WTC11 (cell line): ENCODE data around the gene MAP3K5. TPM values are rescaled to one million over a fixed set of nuclear protein-coding genes. Genes with fewer than 3 reads are reported as not detected.
A peak's percentile ranks its signal among the peaks of the same experiment; 100 is the strongest.

Experiments used
- ATAC-seq: fragments of 200-7000 bp; cut with Tn5 transposase; 2 replicates; pipeline ENCODE4 v1.10.0; 2021; ENCODE audit warnings: mild to moderate bottlenecking, moderate library complexity
- CTCF ChIA-PET: fragments of 300-600 bp; sonication (Branson Sonifier 250); formaldehyde crosslinking; loops from one replicate; lab custom pipeline; 2021; ENCODE audit warnings: antibody characterized with exemption; lab: Charles Lee
- POLR2A ChIA-PET: fragments of 350-600 bp; sonication (Branson Sonifier 250); formaldehyde crosslinking; loops from one replicate; lab custom pipeline; 2021; ENCODE audit warnings: antibody characterized with exemption; lab: Charles Lee
- DNase-seq: peaks from one replicate; pipeline ENCODE4 v3.0.0; 2021; ENCODE audit warnings: low spot score
- H3K27ac Mint-ChIP-seq: 2 replicates; pipeline ENCODE4 v1.8.0; 2021; ENCODE audit warnings: mixed read lengths
- H3K27me3 Mint-ChIP-seq: 2 replicates; pipeline ENCODE4 v1.8.0; 2021; ENCODE audit warnings: low read depth, mild to moderate bottlenecking, moderate library complexity, mixed read lengths
- H3K36me3 Mint-ChIP-seq: 2 replicates; pipeline ENCODE4 v1.8.0; 2021; ENCODE audit warnings: mixed read lengths
- H3K4me1 Mint-ChIP-seq: 2 replicates; pipeline ENCODE4 v1.8.0; 2022; ENCODE audit warnings: mixed read lengths
- H3K4me3 Mint-ChIP-seq: 2 replicates; pipeline ENCODE4 v1.8.0; 2021; ENCODE audit warnings: mild to moderate bottlenecking, moderate library complexity, mixed read lengths
- H3K9me3 Mint-ChIP-seq: 2 replicates; pipeline ENCODE4 v1.8.0; 2021; ENCODE audit warnings: mixed read lengths
- E2F4 ChIP-seq: sonication (generic); formaldehyde crosslinking; IDR thresholded peaks from 2 replicates; pipeline ENCODE4 v1.8.1; 2022; ENCODE audit warnings: low read depth, mild to moderate bottlenecking, moderate library complexity, missing genetic modification reagents, borderline replicate concordance
- ESRRA ChIP-seq: sonication (generic); formaldehyde crosslinking; IDR thresholded peaks from 2 replicates; pipeline ENCODE4 v1.8.1; 2022; ENCODE audit warnings: mild to moderate bottlenecking, missing genetic modification reagents, borderline replicate concordance
- FOXJ3 ChIP-seq: sonication (generic); formaldehyde crosslinking; IDR thresholded peaks from 2 replicates; pipeline ENCODE4 v1.9.0; 2021; ENCODE audit warnings: missing genetic modification reagents, mild to moderate bottlenecking, borderline replicate concordance
- GABPB1 ChIP-seq: sonication (generic); formaldehyde crosslinking; IDR thresholded peaks from 2 replicates; pipeline ENCODE4 v1.8.1; 2023; ENCODE audit warnings: mild to moderate bottlenecking, missing genetic modification reagents
- IRF2 ChIP-seq: sonication (generic); formaldehyde crosslinking; IDR thresholded peaks from 2 replicates; pipeline ENCODE4 v1.8.0; 2022; ENCODE audit warnings: low read depth, missing genetic modification reagents, borderline replicate concordance
- KAT7 ChIP-seq: sonication (generic); formaldehyde crosslinking; IDR thresholded peaks from 2 replicates; pipeline ENCODE4 v1.8.1; 2023; ENCODE audit warnings: missing genetic modification reagents, mild to moderate bottlenecking, borderline replicate concordance
- MYBL2 ChIP-seq: sonication (generic); formaldehyde crosslinking; IDR thresholded peaks from 2 replicates; pipeline ENCODE4 v1.8.1; 2023; ENCODE audit warnings: mild to moderate bottlenecking, moderate library complexity, missing genetic modification reagents
- SMAD3 ChIP-seq: sonication (generic); formaldehyde crosslinking; IDR thresholded peaks from 2 replicates; pipeline ENCODE4 v1.8.0; 2022; ENCODE audit warnings: missing genetic modification reagents, mild to moderate bottlenecking, borderline replicate concordance
- SOX15 ChIP-seq: fragments of 250-450 bp; sonication (Bioruptor Pico); IDR thresholded peaks from 2 replicates; pipeline ENCODE4 v1.9.0; 2021; ENCODE audit warnings: mild to moderate bottlenecking
- SP1 ChIP-seq: sonication (generic); formaldehyde crosslinking; conservative IDR thresholded peaks from 2 replicates; pipeline ENCODE4 v1.8.1; 2022; ENCODE audit warnings: missing genetic modification reagents
- TCF7 ChIP-seq: sonication (generic); formaldehyde crosslinking; IDR thresholded peaks from 2 replicates; pipeline ENCODE4 v1.8.0; 2022; ENCODE audit warnings: mild to moderate bottlenecking, low read depth, missing genetic modification reagents, moderate library complexity
- ZMAT4 ChIP-seq: fragments of 250-450 bp; sonication (Bioruptor Pico); IDR thresholded peaks from 2 replicates; pipeline ENCODE4 v1.9.0; 2021; ENCODE audit warnings: mild to moderate bottlenecking
- ZNF423 ChIP-seq: fragments of 250-450 bp; sonication (Bioruptor Pico); IDR thresholded peaks from 2 replicates; pipeline ENCODE4 v2.1.2; 2022; ENCODE audit warnings: mild to moderate bottlenecking, moderate library complexity
- total RNA-seq: library from RNA; stranded (reverse); gene quantifications from 3 replicates; pipeline ENCODE4 v1.2.3, GENCODE V29; 2021
- TF ChIP-seq, protein P1 (sequence below): sonication (generic); formaldehyde crosslinking; IDR thresholded peaks from 2 replicates; pipeline ENCODE4 v1.8.1; 2023; ENCODE audit warnings: mild to moderate bottlenecking, missing genetic modification reagents, moderate library complexity
- TF ChIP-seq, protein P2 (sequence below): fragments of 250-450 bp; sonication (Bioruptor Pico); IDR thresholded peaks from 2 replicates; pipeline ENCODE4 v1.9.0; 2021; ENCODE audit warnings: mild to moderate bottlenecking
- TF ChIP-seq, protein P3 (sequence below): sonication (generic); formaldehyde crosslinking; IDR thresholded peaks from 2 replicates; pipeline ENCODE4 v1.8.1; 2023; ENCODE audit warnings: mild to moderate bottlenecking, missing genetic modification reagents, borderline replicate concordance
- TF ChIP-seq, protein P4 (sequence below): sonication (generic); formaldehyde crosslinking; IDR thresholded peaks from 2 replicates; pipeline ENCODE4 v1.8.1; 2023; ENCODE audit warnings: mild to moderate bottlenecking, missing genetic modification reagents
- TF ChIP-seq, protein P5 (sequence below): sonication (generic); formaldehyde crosslinking; IDR thresholded peaks from 2 replicates; pipeline ENCODE4 v1.8.0; 2023; ENCODE audit warnings: mild to moderate bottlenecking, missing genetic modification reagents

MAP3K5 gene
- total RNA-seq, 1 experiment from 2014 or later = 1.6 TPM

- ChIA-PET POLR2A (interaction anchor here (0.7 to 2.4 kb wide), 5 partner anchors 24 to 299 kb away, joined by 3 to 13 read pairs (median 8); partner anchors contain the start of genes BCLAF1 and MTFR2), CTCF (interaction anchor here (0.6 to 3.8 kb wide), 56 partner anchors 10 to 448 kb away, joined by 3 to 70 read pairs (median 5); partner anchors contain the start of genes BCLAF1, MAP3K5, MTFR2 and SLC35D3)
- Mint-ChIP-seq H3K4me1 (peaks cover 43% of the 10 kb centered on the region), H3K4me3 (peak overlapping the region; percentile 73), H3K27me3 (peaks cover 38% of the 10 kb centered on the region), H3K27ac (no peak overlapping the region), H3K36me3 (no peaks in the 10 kb centered on the region), H3K9me3 (no peaks in the 10 kb centered on the region)
- ATAC-seq (peak; percentile 31), DNase-seq (no peak)
- no peak for TF ChIP-seq SMAD3 (CRISPR knock-in tag)
- TF ChIP-seq, protein P1, sequence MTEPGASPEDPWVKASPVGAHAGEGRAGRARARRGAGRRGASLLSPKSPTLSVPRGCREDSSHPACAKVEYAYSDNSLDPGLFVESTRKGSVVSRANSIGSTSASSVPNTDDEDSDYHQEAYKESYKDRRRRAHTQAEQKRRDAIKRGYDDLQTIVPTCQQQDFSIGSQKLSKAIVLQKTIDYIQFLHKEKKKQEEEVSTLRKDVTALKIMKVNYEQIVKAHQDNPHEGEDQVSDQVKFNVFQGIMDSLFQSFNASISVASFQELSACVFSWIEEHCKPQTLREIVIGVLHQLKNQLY (CRISPR knock-in tag) = no peak
- TF ChIP-seq FOXJ3 = no peak
- TF ChIP-seq E2F4 (CRISPR knock-in tag) = no peak
- 0 out of 2 replicates have a peak, but pooled peaks have one; percentile 16 for TF ChIP-seq TCF7 (CRISPR knock-in tag)
- TF ChIP-seq, protein P2, sequence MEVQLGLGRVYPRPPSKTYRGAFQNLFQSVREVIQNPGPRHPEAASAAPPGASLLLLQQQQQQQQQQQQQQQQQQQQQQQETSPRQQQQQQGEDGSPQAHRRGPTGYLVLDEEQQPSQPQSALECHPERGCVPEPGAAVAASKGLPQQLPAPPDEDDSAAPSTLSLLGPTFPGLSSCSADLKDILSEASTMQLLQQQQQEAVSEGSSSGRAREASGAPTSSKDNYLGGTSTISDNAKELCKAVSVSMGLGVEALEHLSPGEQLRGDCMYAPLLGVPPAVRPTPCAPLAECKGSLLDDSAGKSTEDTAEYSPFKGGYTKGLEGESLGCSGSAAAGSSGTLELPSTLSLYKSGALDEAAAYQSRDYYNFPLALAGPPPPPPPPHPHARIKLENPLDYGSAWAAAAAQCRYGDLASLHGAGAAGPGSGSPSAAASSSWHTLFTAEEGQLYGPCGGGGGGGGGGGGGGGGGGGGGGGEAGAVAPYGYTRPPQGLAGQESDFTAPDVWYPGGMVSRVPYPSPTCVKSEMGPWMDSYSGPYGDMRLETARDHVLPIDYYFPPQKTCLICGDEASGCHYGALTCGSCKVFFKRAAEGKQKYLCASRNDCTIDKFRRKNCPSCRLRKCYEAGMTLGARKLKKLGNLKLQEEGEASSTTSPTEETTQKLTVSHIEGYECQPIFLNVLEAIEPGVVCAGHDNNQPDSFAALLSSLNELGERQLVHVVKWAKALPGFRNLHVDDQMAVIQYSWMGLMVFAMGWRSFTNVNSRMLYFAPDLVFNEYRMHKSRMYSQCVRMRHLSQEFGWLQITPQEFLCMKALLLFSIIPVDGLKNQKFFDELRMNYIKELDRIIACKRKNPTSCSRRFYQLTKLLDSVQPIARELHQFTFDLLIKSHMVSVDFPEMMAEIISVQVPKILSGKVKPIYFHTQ = no peak
- TF ChIP-seq ESRRA = 0 out of 2 replicates have a peak, but pooled peaks have one; percentile 47
- 0 out of 2 replicates have a peak, but pooled peaks have one; percentile 34 for TF ChIP-seq KAT7 (CRISPR knock-in tag)
Observed at GRCh38 chr6:136550045-136550329, 242.3 kb downstream of the MAP3K5 start.

DNA sequence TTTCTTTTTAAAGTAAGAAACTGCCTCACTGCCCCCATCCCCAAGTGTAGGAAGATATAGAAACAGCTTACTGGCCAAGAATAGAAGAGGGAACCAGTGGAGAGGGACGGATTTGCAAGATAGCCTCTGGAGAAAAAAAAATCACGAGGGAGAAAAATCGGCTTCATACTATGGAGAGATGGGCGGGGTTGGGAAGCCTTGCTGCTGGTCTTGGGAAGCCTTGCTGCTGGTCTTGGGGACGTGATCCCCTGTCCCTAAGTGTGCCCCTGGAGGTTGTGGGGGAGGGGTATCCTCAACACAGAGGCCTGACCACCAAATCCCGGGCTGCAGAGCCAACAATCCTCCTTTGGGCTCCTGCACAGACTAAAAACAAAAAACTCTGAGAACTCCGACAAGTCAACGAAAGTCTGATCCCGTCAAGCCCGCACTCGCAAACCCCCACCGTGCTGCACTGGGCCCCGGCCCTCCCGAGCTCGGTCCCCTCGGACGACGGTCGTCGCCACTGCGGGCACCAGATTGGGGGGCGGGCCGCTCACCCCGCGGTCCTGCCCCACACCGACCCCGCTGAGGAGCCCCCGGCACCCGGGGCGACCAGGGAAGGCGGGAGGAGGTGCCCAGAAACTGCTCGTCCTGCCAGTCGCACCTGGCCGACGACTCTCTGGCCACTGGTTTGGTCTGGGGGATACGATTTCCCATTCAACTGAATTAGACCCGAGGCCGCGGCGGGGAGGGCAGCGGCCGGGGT, 242.8 kb downstream of the MAP3K5 start:
- no peaks in the 10 kb centered on the region for H3K36me3 Mint-ChIP-seq
- peaks cover 38% of the 10 kb centered on the region for H3K27me3 Mint-ChIP-seq
- DNase-seq (peak; percentile 39), ATAC-seq (peak; percentile 5)
- peak overlapping the region; percentile 16 for H3K27ac Mint-ChIP-seq
- H3K9me3 Mint-ChIP-seq = no peaks in the 10 kb centered on the region
- peak overlapping the region; percentile 73 for H3K4me3 Mint-ChIP-seq
- ChIA-PET POLR2A (interaction anchor here (1.3 to 2.4 kb wide), 3 partner anchors 24 to 299 kb away, joined by 5 to 13 read pairs (median 10); partner anchors contain the start of genes BCLAF1 and MTFR2), CTCF (interaction anchor here (0.6 to 3.8 kb wide), 50 partner anchors 9 to 447 kb away, joined by 3 to 70 read pairs (median 5); partner anchors contain the start of genes BCLAF1, MAP3K5, MTFR2 and SLC35D3)
- peaks cover 49% of the 10 kb centered on the region for H3K4me1 Mint-ChIP-seq
- TF ChIP-seq SP1 (0 out of 2 replicates have a peak, but pooled peaks have one; percentile 38), IRF2 (CRISPR knock-in tag) (no peak), ZMAT4 (CRISPR knock-in tag) (no peak), MYBL2 (no peak), GABPB1 (CRISPR knock-in tag) (no peak), SOX15 (no peak), ZNF423 (no peak)
- TF ChIP-seq, protein P3, sequence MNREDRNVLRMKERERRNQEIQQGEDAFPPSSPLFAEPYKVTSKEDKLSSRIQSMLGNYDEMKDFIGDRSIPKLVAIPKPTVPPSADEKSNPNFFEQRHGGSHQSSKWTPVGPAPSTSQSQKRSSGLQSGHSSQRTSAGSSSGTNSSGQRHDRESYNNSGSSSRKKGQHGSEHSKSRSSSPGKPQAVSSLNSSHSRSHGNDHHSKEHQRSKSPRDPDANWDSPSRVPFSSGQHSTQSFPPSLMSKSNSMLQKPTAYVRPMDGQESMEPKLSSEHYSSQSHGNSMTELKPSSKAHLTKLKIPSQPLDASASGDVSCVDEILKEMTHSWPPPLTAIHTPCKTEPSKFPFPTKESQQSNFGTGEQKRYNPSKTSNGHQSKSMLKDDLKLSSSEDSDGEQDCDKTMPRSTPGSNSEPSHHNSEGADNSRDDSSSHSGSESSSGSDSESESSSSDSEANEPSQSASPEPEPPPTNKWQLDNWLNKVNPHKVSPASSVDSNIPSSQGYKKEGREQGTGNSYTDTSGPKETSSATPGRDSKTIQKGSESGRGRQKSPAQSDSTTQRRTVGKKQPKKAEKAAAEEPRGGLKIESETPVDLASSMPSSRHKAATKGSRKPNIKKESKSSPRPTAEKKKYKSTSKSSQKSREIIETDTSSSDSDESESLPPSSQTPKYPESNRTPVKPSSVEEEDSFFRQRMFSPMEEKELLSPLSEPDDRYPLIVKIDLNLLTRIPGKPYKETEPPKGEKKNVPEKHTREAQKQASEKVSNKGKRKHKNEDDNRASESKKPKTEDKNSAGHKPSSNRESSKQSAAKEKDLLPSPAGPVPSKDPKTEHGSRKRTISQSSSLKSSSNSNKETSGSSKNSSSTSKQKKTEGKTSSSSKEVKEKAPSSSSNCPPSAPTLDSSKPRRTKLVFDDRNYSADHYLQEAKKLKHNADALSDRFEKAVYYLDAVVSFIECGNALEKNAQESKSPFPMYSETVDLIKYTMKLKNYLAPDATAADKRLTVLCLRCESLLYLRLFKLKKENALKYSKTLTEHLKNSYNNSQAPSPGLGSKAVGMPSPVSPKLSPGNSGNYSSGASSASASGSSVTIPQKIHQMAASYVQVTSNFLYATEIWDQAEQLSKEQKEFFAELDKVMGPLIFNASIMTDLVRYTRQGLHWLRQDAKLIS (CRISPR knock-in tag) = no peak
- TF ChIP-seq, protein P4, sequence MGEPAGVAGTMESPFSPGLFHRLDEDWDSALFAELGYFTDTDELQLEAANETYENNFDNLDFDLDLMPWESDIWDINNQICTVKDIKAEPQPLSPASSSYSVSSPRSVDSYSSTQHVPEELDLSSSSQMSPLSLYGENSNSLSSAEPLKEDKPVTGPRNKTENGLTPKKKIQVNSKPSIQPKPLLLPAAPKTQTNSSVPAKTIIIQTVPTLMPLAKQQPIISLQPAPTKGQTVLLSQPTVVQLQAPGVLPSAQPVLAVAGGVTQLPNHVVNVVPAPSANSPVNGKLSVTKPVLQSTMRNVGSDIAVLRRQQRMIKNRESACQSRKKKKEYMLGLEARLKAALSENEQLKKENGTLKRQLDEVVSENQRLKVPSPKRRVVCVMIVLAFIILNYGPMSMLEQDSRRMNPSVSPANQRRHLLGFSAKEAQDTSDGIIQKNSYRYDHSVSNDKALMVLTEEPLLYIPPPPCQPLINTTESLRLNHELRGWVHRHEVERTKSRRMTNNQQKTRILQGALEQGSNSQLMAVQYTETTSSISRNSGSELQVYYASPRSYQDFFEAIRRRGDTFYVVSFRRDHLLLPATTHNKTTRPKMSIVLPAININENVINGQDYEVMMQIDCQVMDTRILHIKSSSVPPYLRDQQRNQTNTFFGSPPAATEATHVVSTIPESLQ (CRISPR knock-in tag) = no peak
- TF ChIP-seq, protein P5, sequence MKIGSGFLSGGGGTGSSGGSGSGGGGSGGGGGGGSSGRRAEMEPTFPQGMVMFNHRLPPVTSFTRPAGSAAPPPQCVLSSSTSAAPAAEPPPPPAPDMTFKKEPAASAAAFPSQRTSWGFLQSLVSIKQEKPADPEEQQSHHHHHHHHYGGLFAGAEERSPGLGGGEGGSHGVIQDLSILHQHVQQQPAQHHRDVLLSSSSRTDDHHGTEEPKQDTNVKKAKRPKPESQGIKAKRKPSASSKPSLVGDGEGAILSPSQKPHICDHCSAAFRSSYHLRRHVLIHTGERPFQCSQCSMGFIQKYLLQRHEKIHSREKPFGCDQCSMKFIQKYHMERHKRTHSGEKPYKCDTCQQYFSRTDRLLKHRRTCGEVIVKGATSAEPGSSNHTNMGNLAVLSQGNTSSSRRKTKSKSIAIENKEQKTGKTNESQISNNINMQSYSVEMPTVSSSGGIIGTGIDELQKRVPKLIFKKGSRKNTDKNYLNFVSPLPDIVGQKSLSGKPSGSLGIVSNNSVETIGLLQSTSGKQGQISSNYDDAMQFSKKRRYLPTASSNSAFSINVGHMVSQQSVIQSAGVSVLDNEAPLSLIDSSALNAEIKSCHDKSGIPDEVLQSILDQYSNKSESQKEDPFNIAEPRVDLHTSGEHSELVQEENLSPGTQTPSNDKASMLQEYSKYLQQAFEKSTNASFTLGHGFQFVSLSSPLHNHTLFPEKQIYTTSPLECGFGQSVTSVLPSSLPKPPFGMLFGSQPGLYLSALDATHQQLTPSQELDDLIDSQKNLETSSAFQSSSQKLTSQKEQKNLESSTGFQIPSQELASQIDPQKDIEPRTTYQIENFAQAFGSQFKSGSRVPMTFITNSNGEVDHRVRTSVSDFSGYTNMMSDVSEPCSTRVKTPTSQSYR = no peak
